ENCODE data around the gene TPSD1.
A peak's percentile ranks its signal among the peaks of the same experiment; 100 is the strongest.
"Not testable (repeated sequence)": the region's sequence is repeated elsewhere in the genome, so short reads cannot be mapped to it uniquely, and the experiment has no call there.

TPSD1 gene

DNA sequence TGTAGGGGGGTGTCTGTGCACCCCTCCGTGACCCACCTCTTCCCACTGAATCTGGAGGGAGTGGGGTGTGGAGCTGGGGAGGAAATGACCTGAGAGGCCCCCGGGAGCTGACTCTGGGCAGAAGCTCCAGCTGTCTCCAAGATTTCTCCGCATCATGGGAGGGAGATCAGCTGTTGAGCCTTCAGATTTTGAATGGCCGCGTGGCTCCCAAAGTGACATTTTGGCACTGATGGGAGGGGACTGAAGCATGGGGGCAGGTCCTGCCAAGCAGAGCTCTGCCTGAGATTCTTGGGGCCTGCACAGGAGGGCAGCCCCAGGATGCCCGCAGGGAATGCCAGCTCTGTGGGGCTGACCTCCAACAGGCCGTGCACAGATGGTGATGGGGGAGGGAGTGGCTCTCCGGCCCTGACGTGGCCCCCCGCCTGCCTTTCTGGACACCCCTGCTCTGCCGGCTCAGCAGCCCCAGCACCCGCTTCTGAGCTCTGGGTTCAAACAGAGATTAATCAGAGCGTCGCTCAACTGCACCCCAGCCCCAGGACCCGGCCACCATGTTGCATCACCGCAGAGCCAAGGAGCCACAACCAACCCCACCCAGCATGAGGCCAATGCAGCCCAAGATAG is 28.2 kb downstream of the TPSD1 start:
- DNase-seq, result no peak

GRCh38 chr16:1285669-1286512 is 30.0 kb downstream of the TPSD1 start:
- no peak for DNase-seq

DNA sequence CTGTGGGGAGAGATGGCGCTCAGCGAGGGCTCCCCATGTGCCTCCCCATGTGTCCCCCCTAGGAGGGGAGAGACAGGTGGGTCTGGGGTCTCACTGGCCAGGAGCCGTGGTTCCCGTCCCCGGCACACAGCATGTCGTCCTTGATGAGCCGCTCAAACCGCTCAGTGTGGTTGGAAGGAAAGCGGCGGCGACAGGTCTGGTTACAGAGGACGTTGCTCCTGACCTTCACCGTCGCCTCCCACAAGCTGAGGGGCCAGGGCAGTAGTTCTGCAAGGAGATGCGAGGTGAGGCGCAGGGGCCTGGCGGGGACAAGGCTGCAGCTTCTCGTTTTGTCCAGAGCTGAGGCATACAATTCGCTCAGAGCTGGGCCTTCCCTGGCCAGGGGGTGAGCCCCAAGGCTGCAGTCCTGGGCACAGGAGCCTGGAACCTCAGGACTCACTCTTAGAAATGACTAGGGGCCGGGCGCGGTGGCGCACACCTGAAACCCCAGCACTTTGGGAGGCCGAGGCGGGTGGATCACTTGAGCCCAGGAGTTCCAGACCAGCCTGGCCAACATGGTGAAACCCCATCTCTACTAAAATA is 30.7 kb downstream of the TPSD1 start:
- DNase-seq, result no peak

- no peak for DNase-seq
These were observed 32.3 kb downstream of the TPSD1 start for GRCh38 chr16:1287982-1288670.

GRCh38 chr16:1288813-1289476 is 33.1 kb downstream of the TPSD1 start:
- DNase-seq, result no peak

- no peak for DNase-seq
These were observed 33.6 kb downstream of the TPSD1 start for GRCh38 chr16:1289477-1289866.

DNA sequence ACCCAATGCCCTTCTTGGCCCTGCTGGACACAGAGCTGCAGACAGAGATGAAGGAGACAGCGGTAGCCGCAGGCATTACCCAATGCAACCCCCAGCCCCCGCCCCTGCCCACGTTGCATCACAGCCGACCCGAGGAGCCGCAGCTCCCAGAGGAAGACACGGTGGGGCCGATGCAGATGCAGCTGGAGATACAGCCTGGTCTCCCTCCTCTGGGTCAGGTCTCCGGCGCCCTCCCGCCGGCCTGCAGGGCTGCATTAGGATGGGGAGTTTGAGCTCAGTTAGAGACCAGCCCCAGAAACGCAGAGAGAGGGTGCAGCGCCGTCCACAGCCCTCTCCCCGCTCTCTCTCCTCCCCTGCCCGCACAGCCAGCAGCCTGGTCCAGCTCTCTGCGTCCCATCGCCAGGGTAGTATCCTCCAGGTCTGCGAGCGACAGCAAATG is 34.2 kb downstream of the TPSD1 start:
- no peak for DNase-seq

- peak; percentile 73 for DNase-seq
These were observed 35.1 kb downstream of the TPSD1 start for GRCh38 chr16:1290860-1291575.

- DNase-seq, result no peak
These were observed 35.7 kb downstream of the TPSD1 start for GRCh38 chr16:1291576-1291974.

GRCh38 chr16:1292208-1292607 is 36.3 kb downstream of the TPSD1 start:
- DNase-seq, result not testable (repeated sequence)

GRCh38 chr16:1292808-1293207 is 36.9 kb downstream of the TPSD1 start:
- not testable (repeated sequence) for DNase-seq

- no peak for DNase-seq
These were observed 38.2 kb downstream of the TPSD1 start for GRCh38 chr16:1293921-1294656.

GRCh38 chr16:1295465-1295864 is 39.6 kb downstream of the TPSD1 start:
- no peak for DNase-seq

- not testable (repeated sequence) for DNase-seq
These were observed 40.8 kb downstream of the TPSD1 start for GRCh38 chr16:1296688-1297017.

GRCh38 chr16:1297018-1297696 is 41.3 kb downstream of the TPSD1 start:
- DNase-seq, result no peak

- no peak for DNase-seq
These were observed 42.5 kb downstream of the TPSD1 start for GRCh38 chr16:1298406-1298805.

- no peak for DNase-seq
These were observed 43.4 kb downstream of the TPSD1 start for GRCh38 chr16:1299012-1299867.

DNA sequence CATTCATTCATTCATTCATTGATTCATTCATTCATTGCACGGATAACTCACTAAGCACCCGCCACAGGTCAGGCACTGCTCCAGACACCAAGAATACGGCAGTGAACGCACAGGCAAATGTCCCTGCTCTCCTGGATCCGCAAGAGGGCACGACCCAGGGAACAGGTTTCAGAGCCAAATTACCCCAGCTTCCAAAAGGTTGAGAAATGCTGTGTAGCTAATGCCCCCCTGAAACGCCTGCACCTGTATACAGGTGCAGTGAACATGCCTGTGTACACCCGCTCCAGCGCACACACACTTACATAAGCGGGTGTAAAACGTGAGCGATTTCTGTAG is 44.0 kb downstream of the TPSD1 start:
- DNase-seq, result no peak

- no peak for DNase-seq
These were observed 45.0 kb downstream of the TPSD1 start for GRCh38 chr16:1300664-1301476.

All from NCI-H187 treated with DMSO at 0.1 percent for 48 hours (cell line).